Measurements from ENCODE around the gene TAX1BP3. TPM values are rescaled to one million over a fixed set of nuclear protein-coding genes. Genes with fewer than 3 reads are reported as not detected.

TAX1BP3 gene
- total RNA-seq, 2 experiments from 2014 or later = 19.8 to 24.3 TPM

DNA sequence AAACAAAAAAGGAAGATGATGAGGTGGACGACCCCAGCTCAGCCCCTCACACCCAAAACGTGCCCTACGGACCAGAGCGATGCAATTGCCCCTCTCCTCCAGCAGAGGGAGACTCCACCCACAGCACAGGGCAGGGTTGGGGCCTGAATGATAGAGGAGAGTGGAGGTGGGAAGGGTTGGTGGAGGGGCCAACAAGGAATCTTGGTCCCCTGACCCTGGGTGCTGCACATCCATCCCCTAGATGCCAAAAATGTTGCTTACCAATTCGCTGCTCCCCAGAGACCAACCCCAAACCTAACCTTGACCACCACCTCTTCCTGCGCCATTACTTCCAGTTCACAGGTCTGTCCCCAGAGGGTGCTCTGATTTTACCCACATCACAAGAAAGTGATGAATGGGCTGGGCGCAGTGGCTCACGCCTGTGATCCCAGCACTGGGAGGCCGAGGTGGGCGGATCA, 14.7 kb upstream of the TAX1BP3 start:
- H3K9me3 ChIP-seq (ENCODE audit: low read length) = no peaks in the 10 kb centered on the region
- H3K9me2 ChIP-seq (ENCODE audit: insufficient read depth, low read length) = no peaks in the 10 kb centered on the region
- H3K4me1 ChIP-seq (ENCODE audit: insufficient read depth, low read length, poor library complexity, severe bottlenecking) = peaks cover 31% of the 10 kb centered on the region
- no peaks in the 10 kb centered on the region for H4K20me1 ChIP-seq (ENCODE audit: insufficient read depth, low read length)
- intact Hi-C loops (cut with micrococcal nuclease; ENCODE audit: unreplicated experiment) = loop anchor here (1.0 kb wide), 3 partner anchors 11 to 144 kb away; no protein-coding TSS in a partner anchor
- peak overlapping the region; percentile 91 for H3K27ac ChIP-seq (ENCODE audit: low read depth, low read length, poor library complexity, severe bottlenecking)
- ChIA-PET POLR2A (interaction anchor here (0.5 to 0.7 kb wide), 3 partner anchors 49 to 529 kb away, joined by 3 to 7 read pairs (median 4); no protein-coding TSS in a partner anchor), CTCF (ENCODE audit: unreplicated experiment) (interaction anchor here (0.6 to 0.7 kb wide), 2 partner anchors 28 to 43 kb away, joined by 3 to 4 read pairs; no protein-coding TSS in a partner anchor)
- BruUV-seq (replicated peaks) = no TSS peak
- H3K36me3 ChIP-seq (ENCODE audit: insufficient read depth, low read length) = peaks cover 64% of the 10 kb centered on the region
- H3K79me2 ChIP-seq (ENCODE audit: insufficient read depth, low read depth, low read length) = no peaks in the 10 kb centered on the region
- no peak overlapping the region for H3K4me3 ChIP-seq (ENCODE audit: low read depth, low read length, poor library complexity, severe bottlenecking)
- H3K4me2 ChIP-seq (ENCODE audit: low read length) = no peak overlapping the region; the same call in 1 of the 2 replicates
- TF ChIP-seq, protein P1, sequence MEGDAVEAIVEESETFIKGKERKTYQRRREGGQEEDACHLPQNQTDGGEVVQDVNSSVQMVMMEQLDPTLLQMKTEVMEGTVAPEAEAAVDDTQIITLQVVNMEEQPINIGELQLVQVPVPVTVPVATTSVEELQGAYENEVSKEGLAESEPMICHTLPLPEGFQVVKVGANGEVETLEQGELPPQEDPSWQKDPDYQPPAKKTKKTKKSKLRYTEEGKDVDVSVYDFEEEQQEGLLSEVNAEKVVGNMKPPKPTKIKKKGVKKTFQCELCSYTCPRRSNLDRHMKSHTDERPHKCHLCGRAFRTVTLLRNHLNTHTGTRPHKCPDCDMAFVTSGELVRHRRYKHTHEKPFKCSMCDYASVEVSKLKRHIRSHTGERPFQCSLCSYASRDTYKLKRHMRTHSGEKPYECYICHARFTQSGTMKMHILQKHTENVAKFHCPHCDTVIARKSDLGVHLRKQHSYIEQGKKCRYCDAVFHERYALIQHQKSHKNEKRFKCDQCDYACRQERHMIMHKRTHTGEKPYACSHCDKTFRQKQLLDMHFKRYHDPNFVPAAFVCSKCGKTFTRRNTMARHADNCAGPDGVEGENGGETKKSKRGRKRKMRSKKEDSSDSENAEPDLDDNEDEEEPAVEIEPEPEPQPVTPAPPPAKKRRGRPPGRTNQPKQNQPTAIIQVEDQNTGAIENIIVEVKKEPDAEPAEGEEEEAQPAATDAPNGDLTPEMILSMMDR (conservative IDR thresholded peaks at IDR 0.05; ENCODE audit: low read length) = peak; percentile 95
- no peak for TF ChIP-seq EZH2phosphoT487 (IDR thresholded peaks at IDR 0.05; ENCODE audit: borderline replicate concordance, low read depth, low read length)
- DNase-seq (ENCODE audit: low spot score) = peak; percentile 78
- no peak overlapping the region for H2AFZ ChIP-seq (ENCODE audit: low read length)

GRCh38 chr17:3682033-3682432, 13.7 kb upstream of the TAX1BP3 start:
- no peak overlapping the region for H3K4me3 ChIP-seq (ENCODE audit: low read depth, low read length, poor library complexity, severe bottlenecking)
- BruUV-seq (replicated peaks) = no TSS peak
- no peak for DNase-seq (ENCODE audit: low spot score)
- H3K27ac ChIP-seq (ENCODE audit: low read depth, low read length, poor library complexity, severe bottlenecking) = no peak overlapping the region
- H3K9me2 ChIP-seq (ENCODE audit: insufficient read depth, low read length) = no peaks in the 10 kb centered on the region
- peaks cover 73% of the 10 kb centered on the region for H3K36me3 ChIP-seq (ENCODE audit: insufficient read depth, low read length)
- ChIA-PET POLR2A (interaction anchor here (0.6 kb wide), 1 partner anchor 17 kb away, joined by 4 read pairs; no protein-coding TSS in a partner anchor), CTCF (ENCODE audit: unreplicated experiment) (interaction anchor here (0.5 kb wide), 1 partner anchor 38 kb away, joined by 3 read pairs; no protein-coding TSS in a partner anchor)
- intact Hi-C loops (cut with micrococcal nuclease; ENCODE audit: unreplicated experiment) = no loop called here
- no peaks in the 10 kb centered on the region for H4K20me1 ChIP-seq (ENCODE audit: insufficient read depth, low read length)
- no peak overlapping the region for H2AFZ ChIP-seq (ENCODE audit: low read length)
- peaks cover 28% of the 10 kb centered on the region for H3K4me1 ChIP-seq (ENCODE audit: insufficient read depth, low read length, poor library complexity, severe bottlenecking)
- H3K79me2 ChIP-seq (ENCODE audit: insufficient read depth, low read depth, low read length) = no peaks in the 10 kb centered on the region
- H3K9me3 ChIP-seq (ENCODE audit: low read length) = no peaks in the 10 kb centered on the region
- TF ChIP-seq EZH2phosphoT487 (IDR thresholded peaks at IDR 0.05; ENCODE audit: borderline replicate concordance, low read depth, low read length) = no peak
- TF ChIP-seq, protein P1 (conservative IDR thresholded peaks at IDR 0.05; ENCODE audit: low read length) = no peak
- no peak overlapping the region for H3K4me2 ChIP-seq (ENCODE audit: low read length)

DNA sequence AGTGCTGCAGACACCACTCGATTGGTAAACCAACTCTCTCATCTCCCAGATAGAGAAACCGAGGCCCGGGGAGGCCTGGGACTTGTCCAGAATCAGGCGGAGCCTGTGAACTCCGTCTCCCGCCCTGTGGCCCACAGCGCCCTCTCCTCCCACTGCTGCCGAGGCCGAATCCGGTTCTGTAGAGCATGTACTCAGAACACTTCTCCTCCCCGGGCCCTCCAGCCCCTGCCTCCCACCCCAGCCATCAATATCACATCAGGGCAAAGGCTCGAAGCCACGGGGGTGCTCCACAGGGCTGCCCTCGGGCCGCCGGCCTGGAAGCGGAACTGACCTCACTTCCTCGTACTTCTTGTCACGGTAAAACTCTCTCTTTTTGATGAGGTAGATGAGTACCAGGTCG, 13.2 kb upstream of the TAX1BP3 start:
- Histone ChIP-seq H3K79me2 (ENCODE audit: insufficient read depth, low read depth, low read length) (no peaks in the 10 kb centered on the region), H2AFZ (ENCODE audit: low read length) (no peak overlapping the region), H3K4me2 (ENCODE audit: low read length) (no peak overlapping the region), H4K20me1 (ENCODE audit: insufficient read depth, low read length) (no peaks in the 10 kb centered on the region), H3K27ac (ENCODE audit: low read depth, low read length, poor library complexity, severe bottlenecking) (no peak overlapping the region), H3K9me3 (ENCODE audit: low read length) (no peaks in the 10 kb centered on the region), H3K9me2 (ENCODE audit: insufficient read depth, low read length) (no peaks in the 10 kb centered on the region), H3K4me3 (ENCODE audit: low read depth, low read length, poor library complexity, severe bottlenecking) (no peak overlapping the region), H3K36me3 (ENCODE audit: insufficient read depth, low read length) (peaks cover 76% of the 10 kb centered on the region), H3K4me1 (ENCODE audit: insufficient read depth, low read length, poor library complexity, severe bottlenecking) (peaks cover 28% of the 10 kb centered on the region)
- no peak for TF ChIP-seq EZH2phosphoT487 (IDR thresholded peaks at IDR 0.05; ENCODE audit: borderline replicate concordance, low read depth, low read length)
- TF ChIP-seq, protein P1 (conservative IDR thresholded peaks at IDR 0.05; ENCODE audit: low read length) = no peak
- ChIA-PET POLR2A (no interaction called here), CTCF (ENCODE audit: unreplicated experiment) (interaction anchor here (0.5 kb wide), 1 partner anchor 66 kb away, joined by 3 read pairs; no protein-coding TSS in a partner anchor)
- no peak for DNase-seq (ENCODE audit: low spot score)
- BruUV-seq (replicated peaks) = no TSS peak
- intact Hi-C loops (cut with micrococcal nuclease; ENCODE audit: unreplicated experiment) = no loop called here

Data from OCI-LY7 (cell line).